AG08396 (cell line): ENCODE measurements around the gene ABCG1.

Experiments
- DNase-seq: peaks from one replicate; pipeline ENCODE4 v3.0.0; 2012; ENCODE audit warnings: low spot score, mixed read lengths

Gene ABCG1

DNA sequence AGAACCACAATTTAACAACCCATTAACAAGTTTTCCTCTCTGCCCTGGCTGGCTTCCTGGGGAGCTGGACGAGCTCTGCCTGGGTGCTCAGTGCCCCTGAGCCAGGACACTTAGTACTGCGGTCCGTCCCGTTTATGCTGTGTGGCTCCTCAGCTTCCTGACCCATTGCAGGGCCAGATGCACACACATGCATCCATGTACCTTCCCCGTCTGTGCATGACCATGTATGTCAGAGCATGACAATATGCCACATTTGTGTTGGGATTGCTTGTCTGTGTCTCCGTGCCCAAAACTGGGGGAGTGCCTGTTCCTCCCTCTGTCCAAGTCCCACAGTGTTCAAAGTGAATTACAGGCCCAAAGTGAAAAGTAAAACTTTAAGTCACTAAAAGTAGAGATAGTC, 106.0 kb downstream of the ABCG1 start:
- DNase-seq: no peak

DNA sequence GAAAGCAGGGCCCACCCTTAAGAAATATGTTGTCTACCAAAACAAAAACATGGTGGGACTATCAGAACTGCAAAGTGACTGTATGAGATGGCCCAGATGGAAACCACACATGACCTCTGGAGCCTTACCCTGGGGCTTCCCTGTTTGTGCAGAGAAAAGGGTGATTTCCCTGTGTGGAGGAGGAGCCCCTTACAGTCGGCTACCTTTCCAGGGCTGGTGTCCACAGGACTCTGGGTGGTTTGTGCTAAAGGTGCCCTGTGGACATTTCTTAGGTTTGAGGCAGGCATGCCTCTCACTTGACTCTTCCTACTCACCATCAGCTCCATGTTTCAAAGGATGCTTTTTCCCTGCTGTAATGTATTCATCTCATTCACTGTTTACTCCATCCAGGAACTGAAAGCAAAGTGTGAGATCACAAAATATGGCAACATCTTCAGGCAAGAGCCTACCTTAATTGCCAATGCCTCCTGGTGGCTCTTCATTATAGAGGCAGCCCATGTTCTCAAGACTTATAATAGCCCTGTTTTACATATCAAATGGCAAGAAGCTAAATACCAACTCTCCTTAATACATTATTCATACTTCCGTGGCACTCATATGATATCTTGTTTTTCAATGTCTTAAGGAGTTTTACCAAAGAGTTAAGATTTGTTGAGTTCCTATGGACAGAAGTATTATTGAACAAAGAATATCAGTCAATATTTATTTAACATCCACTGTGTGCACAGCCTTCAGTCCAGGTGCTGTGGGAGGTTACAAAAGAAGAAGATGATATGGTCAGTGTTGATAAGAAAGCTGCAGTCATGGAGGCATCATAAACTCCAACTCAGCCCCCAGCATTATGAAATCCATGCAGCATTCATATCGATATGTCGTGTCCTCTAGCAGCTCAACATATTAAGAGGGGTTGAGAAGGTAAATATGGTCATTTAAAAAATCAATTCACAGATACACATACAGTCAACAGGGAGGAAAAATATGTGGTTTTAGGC, 111.7 kb downstream of the ABCG1 start:
- no peak for DNase-seq

DNA sequence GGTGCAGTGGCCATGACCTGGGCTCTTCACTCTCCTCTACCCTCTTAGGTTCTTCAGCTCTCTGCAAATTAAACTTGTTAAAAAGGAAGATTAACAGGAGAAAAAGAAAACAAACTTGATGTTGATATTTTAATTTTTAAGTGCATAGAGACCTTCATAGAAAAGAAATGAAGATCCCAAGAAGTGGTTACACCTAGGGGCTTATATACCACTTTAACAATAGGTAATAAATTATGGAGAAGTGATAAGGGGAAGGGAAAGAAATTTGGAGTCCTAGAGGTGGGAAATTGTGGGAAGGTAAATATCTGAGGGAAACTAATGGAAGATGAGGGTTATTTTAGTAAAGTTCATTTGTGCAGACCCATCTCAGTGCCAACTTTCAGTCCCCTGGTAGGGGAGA, 112.7 kb downstream of the ABCG1 start:
- no peak for DNase-seq

DNA sequence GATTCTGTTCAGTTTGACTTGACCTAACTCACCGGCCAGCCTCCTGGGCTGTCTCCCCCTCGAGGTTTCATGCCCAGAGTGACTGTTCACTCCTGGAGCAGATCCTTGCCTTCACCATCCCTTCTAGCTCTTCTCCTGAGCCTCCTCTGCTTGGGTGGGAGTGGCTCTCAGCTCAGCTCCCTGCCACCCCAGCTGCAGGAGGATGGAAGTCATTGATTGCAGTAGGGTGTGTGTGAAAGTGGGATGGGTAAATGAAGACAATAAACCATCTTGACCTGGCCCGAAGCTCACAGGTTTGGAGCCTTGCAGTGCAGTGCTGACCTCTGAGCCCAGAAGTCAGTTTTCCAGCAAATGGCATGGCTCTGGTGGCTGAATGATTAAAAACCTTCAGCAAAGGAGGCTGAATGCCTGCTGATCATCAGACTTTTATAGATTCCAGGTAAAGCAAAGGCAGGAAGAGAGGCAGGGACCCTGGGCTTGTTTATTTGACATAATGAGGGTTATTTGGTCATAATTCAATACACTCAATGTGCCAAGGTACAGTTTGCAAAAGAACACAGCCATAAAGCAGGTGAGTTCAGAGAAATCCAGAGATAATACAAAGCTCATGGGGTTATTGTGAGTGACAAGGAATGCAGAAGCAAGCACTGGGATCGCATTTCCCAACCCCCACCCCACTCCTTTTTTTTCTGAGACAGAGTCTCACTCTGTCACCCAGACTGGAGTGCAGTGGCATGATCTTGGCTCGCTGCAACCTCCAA, 113.8 kb downstream of the ABCG1 start:
- DNase-seq: no peak

DNA sequence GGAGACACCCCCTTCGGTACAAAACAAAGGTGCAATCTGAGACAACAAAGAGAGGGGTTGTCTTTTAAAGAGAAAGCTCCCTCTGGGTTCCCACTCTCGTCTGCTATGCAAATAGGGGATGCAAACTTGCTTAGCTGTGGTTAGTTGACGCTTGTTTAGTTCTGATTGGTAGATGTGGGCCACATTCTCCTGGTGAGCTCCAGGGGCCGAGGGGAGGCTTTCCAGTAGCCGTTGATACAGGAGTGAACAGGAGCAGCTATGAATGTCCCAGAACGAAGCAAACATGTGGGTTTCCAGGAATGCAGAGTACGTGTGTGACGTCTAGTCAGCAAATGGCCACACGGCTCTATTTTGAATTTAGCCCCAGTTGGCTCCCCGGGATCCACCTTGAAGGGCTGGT, 117.1 kb downstream of the ABCG1 start:
- DNase-seq: no peak

DNA sequence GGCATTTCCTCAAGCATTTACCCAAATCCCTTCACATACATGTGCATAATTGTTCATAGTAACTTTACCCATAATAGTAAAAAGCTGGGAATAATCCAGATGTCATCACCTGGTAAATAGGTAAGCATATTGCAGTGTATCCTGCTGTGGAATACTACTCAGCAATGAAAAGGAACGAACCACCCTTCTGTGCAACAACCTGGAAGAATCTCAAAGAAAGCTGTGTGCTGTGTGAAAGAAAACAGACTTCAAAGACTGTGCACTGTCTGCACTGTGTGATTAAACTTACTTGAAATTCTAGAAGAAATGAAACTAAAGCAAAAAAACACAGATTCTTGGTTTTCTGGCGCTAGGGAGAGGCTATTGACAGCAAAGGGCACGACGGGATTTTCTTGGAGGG, 118.3 kb downstream of the ABCG1 start:
- DNase-seq: no peak

DNA sequence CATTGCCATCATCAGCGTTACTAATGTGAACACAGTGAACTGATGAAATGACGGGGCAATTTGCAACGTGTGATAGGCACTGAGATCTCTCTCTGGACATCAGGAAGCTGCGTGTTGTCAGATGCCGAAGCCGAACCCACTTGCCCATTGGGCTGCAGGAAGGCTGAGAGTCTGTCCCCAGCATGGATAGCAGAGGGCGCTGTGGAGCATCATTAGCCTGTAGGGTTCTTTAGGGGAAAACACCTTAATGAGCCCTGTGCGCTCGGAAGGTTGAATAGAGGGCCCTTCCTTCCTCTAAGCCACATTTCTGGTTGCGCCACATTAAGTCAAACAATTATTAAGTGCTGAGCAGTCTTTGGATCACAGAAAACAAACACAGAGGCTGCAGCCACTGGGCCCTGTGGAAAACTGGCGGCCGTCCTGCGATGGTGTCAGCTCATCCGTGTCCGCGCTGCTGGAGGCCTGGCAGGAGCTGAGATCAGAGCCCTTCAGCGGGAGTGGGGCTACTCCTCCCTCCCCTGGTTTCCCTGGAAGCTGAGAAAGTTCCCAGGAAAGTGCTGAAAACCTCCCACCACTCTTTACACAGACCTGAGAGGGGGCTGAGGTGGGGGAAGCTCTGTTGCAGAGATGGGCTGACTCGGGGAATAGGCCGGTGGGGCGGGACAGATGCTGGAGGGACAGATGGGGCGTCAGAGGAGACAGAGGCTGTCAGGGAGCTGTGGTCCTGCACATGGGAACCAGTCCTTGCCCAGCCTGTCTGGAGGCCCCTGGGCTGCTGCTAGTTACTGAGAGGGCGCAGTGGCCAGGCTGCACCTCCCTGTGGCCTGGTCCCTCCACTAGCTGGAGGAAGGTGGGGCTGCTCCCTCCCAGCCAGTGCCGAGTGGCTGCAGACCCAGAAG, 119.1 kb downstream of the ABCG1 start:
- DNase-seq: peak; percentile 28

DNA sequence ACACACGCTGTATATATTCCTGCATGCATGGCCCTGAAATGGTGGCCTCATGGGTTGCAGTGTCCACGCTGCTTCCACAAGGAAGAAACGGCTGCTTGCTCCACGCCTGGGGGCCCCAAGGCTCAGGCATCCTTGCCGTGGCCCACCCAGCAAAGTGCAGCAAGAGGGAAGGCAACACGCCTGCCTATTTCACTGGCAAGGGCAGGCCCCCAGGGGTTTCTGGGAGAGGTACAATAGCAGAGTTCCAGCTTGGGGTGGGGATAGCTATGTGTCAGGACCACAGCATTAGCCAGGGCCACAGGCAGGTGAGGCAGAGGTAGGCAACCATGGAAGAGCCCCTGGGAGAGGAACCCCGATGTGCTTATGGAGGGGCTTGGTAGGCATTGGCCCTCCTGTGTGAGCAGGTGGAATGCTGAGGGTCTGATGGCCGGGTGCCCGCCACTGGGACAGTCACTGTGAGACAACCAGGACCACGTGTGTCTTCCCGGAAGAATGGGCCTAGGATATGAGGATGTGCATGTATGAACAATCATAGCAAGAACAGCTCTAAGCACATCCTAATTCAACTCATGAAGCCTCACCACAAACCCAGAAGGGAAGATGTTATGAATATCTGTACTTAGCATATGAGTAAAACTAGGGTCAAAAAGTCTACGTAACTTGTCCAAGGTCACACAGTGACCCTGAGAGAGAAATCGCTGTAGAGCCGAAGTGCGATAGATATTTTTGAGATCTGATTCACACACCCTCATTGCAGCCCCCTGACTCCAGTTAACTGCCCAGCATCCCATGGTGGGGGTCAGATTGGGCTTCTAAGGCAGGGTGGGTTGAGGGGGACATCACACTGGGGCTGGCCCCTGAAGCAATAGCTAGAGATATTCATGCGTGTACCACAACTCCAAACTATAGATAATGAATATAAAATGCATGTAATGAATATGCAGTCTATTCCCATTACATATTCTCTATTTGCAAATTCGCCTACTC, 120.1 kb downstream of the ABCG1 start:
- DNase-seq: no peak

DNA sequence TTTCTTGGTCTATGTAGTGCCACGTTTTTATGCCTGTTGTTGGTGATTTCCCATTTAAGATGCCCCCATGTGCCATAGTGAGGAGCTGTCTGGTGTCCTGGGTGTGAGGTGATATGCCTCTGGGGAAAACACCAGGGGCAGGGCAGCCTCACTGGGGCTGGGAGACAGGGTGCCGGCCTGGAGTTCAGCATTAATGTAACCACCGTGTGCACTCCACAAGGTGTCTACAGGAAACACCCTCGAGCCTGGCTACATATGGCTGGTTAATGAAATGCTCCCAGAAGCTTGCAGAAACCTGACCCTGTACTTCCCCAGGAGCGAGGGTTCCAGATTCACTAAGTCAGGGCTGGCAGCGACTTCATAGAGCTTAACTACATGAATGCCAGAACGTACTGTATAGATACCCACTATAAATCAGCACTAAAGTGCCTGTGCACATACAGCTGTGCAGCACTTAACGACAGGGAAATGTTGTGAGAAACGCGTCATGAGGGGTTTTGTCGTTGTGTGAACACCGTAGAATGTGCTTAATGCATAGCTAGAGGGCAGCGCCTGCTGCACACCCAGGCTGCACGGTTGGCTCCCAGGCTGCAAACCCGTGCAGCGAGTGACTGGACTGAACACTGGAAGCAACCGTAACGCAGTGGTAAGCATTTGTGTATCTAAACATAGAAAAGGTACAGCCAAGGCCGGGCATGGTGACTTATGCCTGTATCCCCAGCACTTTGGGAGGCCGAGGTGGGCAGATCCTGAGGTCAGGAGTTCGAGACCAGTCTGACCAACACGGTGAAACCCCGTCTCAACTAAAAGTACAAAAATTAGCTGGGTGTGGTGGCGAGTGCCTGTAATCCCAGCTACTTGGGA, 121.5 kb downstream of the ABCG1 start:
- DNase-seq: no peak

DNA sequence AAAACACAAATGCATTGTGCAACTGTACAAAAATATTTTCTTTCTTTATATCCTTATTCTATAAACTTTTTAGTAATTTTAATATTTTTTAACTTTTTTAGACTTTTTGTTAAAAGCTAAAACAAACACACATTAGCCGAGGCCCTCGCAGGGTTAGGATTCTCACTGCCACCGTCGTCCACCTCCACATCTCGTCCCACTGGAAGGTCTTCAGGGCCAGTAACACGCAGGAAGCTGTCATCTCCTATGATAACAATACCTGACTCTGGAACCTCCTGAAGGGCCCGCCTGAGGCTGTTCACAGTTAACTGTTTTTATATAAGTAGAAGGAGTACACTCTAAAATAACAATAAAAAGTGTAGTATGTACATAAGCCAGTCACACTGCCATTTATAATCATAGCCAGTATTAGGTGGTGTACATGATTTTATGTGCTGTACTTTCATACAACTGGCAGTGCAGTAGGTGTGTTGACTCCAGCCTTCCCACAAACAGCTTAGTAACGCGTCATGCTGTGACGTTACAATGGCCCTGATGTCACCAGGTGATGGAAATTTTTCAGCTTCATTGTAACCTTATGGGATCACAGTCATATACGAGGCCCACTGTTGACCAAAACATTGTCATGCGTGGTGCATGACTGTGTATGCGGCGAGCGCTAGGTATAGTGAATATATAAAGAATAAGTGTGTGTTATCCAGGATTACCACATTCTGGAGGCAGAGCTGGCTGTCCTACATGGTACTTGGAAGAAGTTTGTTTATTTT, 123.0 kb downstream of the ABCG1 start:
- DNase-seq: no peak

DNA sequence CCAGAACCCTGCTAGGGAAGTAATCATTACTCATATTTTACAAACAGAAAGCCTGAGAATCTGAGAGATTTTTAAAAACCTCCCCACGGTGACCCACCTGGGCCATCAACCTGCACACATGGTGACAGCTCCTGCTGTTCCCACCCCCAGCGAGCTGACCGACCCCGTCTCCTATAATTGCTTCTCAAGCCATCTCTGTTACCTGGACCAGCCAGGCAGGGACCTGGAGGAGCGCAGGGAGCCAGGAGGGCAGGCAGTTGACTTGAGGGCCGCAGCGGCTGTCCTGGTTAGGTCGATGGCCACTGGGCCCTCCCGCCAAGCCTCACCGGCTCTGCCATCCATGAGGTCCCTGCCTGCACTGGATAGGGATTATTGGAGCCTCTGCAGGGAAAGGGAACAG, 124.2 kb downstream of the ABCG1 start:
- DNase-seq: no peak

DNA sequence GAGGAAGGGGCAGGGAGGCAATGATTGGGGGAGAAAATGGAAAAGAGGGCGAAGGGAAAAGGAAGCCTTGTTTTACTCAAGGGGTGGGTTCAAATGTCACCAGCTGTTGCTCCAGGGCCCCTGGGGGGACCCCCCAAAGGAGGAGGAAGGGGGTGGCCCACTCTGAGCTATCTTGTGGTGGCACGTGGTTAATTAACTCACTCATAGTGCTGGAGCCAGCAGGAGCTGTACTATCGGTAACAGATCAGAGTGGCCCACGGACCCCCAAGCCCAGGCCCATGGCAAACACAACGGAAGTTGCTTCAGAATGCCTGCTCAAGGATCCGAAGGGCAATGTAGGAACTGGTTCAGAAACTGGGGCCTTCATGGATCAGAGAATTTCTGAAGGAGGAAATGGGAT, 124.6 kb downstream of the ABCG1 start:
- no peak for DNase-seq

DNA sequence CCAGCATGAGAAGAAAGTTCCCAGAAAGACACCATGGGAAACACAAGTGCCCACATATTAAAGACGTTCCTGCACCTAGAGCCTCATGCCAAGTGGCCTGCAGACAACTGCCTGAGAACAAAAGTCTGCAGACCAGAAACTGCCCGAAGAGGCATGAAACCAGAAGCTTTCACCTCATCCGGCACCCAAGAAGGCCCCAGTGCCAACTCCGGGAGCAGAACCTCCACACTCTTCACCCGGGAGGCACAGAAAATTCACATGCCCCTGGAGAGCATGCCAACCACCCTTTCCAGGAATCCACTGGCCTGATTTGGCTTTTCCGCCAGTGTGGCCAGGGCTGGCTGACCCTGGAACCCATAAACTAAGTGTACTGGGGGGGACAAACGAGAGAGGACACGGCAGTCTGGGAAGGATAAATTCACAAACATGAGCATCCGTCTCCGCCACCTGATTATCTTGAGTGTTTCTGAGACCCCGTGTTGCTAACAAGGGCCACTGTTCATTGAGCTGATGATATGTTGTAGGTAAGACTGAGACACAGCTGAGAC, 125.1 kb downstream of the ABCG1 start:
- DNase-seq: no peak

DNA sequence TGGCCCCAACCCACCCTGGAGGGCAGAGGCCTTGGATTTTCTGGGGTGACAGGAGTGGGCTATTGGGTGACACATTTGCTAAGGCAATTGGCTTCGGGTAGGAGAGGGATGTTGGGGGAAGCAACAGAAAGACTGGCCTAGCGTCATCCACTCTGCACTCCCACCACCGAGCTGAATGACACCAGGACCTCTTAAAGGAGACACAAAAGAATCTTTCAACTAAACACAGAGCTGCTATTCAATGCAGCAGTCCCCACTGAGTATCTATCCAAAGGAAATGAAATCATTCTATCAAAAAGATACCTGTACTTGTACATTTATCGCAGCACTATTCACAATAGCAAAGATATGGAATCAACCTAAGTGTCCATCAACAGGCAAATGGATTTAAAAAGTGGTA, 125.7 kb downstream of the ABCG1 start:
- no peak for DNase-seq

DNA sequence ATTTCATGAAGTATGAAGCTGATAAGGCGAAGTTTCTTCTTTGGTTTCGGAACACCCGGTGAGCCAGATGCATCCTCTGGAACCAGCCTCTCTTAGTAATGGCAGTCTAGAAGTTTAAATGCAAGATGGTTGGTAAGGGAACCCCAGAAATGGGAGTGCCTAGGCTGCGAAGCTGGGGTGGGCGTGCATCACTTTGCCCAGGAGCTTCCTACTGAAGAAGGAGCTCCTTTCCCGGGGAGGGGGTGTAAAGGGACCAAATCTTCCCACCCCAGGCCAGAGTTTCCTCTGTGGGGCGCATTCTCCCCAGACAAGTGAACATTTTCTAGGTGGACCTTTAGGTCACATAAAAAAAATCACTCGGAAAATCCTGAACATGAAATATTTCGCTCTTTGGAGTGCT, 127.5 kb downstream of the ABCG1 start:
- no peak for DNase-seq
